Small intestine (tissue), 7 donors: ENCODE measurements around the gene XYLT2. TPM values are rescaled to one million over a fixed set of nuclear protein-coding genes. Genes with fewer than 3 reads are reported as not detected.
"Not testable (repeated sequence)": the region's sequence is repeated elsewhere in the genome, so short reads cannot be mapped to it uniquely, and the experiment has no call there.

ENCODE experiments used
- DNase-seq, 2 donors: peaks; one replicate each; pipeline versions ENCODE4 v3.0.0 to v3.0.0-alpha.2; 2013
- FAIRE-seq: peaks from 2 replicates; lab custom pipeline; 2012; peaks lifted over from hg19 to GRCh38; lab: Jason Lieb, UNC
- H3K27ac ChIP-seq, 3 donors: one replicate each; pipeline ENCODE4 v1.5.1; 2013; ENCODE audit warnings: low read length in 2 of 3, mild to moderate bottlenecking in 2 of 3, control low read depth in 1 of 3, inconsistent platforms in 1 of 3, low read depth in 1 of 3, moderate library complexity in 1 of 3
- H3K27me3 ChIP-seq, 3 donors: one replicate each; pipeline ENCODE4 v1.6.1; 2013; ENCODE audit warnings: low read length in 3 of 3, inconsistent platforms in 1 of 3; ENCODE audit not compliant: control insufficient read depth in 3 of 3, insufficient read depth in 3 of 3
- H3K36me3 ChIP-seq, 3 donors: one replicate each; pipeline ENCODE4 v1.6.1; 2013; ENCODE audit warnings: low read length in 3 of 3, inconsistent platforms in 1 of 3, low read depth in 1 of 3, mild to moderate bottlenecking in 1 of 3, moderate library complexity in 1 of 3; ENCODE audit not compliant: control insufficient read depth in 3 of 3, insufficient read depth in 2 of 3
- H3K4me1 ChIP-seq, 3 donors: one replicate each; pipeline ENCODE4 v1.6.1; 2013; ENCODE audit warnings: low read length in 2 of 3, inconsistent platforms in 1 of 3, low read depth in 1 of 3, mild to moderate bottlenecking in 1 of 3, moderate library complexity in 1 of 3; ENCODE audit not compliant: control insufficient read depth in 3 of 3, insufficient read depth in 2 of 3
- H3K4me3 ChIP-seq, 3 donors: one replicate each; pipeline ENCODE4 v1.5.1; 2013; ENCODE audit warnings: low read length in 3 of 3, control low read depth in 1 of 3, inconsistent platforms in 1 of 3, low read depth in 1 of 3, mild to moderate bottlenecking in 1 of 3, moderate library complexity in 1 of 3
- H3K9me3 ChIP-seq, 2 donors: one replicate each; pipeline ENCODE4 v1.6.1; 2013; ENCODE audit warnings: low read depth in 1 of 2, low read length in 1 of 2; ENCODE audit not compliant: control insufficient read depth in 2 of 2, insufficient read depth in 1 of 2
- WGBS, 3 donors: extraction: QIAGEN DNeasy Blood & Tissue Kit; methylation state at CpG; one replicate each; pipeline ENCODE4 v1.1.7; 2013; 5-methylcytosine and 5-hydroxymethylcytosine counted together
- polyA plus RNA-seq, 4 donors: library from polyadenylated mRNA; stranded (reverse) in 3 of 4; unstranded in 1 of 4; fragments of 200-250 nt in 3 of 4; fragments of 120-200 nt in 1 of 4; gene quantifications; one replicate each; pipeline versions ENCODE4 v1.2.1 to v1.2.3, GENCODE V29; 2013
- donor health status: healthy with polysubstance abuse.
- donor health status: control.
- donor health status: control.
- donor health status: Bipolar disorder and iron deficiency.
- donor health status: healthy.

XYLT2 gene
- polyA plus RNA-seq, 4 donors, result 3.8 to 18.2 (median 6.7) TPM

DNA sequence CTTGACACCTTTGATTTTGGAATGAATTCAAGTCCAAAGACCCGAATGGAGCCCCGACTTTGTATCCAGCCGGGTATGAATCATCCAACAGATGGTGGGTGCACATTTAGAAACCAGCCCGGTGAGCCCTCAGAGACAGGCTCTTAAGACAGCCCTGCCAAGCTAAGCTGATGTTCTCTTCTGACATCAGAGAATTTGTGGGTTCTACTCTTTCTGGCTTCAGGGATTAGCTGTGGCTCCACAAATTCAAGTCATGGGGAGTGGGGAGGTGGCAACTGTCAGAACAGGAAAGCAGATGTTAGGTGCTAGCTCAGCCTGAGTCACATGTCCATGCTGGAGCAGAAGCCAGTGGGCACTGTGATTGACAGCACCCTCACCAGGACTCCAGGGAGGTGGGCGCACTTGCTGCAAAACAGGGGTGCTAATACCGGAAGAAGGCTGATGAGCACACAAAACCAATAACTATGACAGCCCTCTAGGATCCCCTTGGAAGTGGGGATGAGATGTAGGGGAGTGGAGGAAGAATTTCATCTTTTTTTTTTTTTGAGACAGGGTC, 31.4 kb upstream of the XYLT2 start:
- FAIRE-seq (no peak), DNase-seq (no peak)
- Histone ChIP-seq H3K9me3 (no peaks in the 10 kb centered on the region), H3K27ac (no peak overlapping the region), H3K4me3 (no peak overlapping the region), H3K27me3 (peaks cover 0 to 2% (median 0%) of the 10 kb centered on the region in 3 donors), H3K4me1 (no peaks in the 10 kb centered on the region), H3K36me3 (no peaks in the 10 kb centered on the region)
- 42 to 78% (median 65%) methylated on average over 6 of the region's 6 CpGs for WGBS, 3 donors

DNA sequence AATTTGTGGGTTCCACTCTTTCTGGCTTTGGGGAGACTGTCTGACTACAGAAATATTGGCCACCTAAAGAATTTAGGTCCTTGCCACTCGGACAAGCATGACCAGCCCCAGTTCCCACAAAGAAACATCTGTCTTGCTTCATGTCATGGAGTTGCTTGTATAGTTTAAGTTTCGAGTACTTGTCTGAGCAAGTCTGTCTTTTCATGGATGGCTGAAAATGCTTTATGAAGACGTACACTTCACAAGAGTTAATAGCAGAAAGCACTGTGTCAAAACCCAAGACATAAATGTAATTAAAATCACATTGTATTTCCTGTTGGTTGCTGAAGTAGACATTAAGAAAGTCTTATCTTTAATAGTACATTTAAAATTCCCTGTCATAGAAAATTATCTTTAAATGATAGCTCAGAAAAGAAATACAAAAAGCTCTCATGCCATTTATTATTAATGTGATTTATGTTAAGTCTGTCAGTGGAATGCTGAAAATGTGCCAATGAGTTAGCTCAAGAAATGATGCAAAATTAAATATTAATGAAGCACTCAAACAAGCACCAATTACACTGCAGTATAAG, 29.8 kb upstream of the XYLT2 start:
- H3K27ac ChIP-seq, result no peak overlapping the region
- no peak for FAIRE-seq
- 66 to 75% (median 72%) methylated on average over 3 of the region's 3 CpGs for WGBS, 3 donors

DNA sequence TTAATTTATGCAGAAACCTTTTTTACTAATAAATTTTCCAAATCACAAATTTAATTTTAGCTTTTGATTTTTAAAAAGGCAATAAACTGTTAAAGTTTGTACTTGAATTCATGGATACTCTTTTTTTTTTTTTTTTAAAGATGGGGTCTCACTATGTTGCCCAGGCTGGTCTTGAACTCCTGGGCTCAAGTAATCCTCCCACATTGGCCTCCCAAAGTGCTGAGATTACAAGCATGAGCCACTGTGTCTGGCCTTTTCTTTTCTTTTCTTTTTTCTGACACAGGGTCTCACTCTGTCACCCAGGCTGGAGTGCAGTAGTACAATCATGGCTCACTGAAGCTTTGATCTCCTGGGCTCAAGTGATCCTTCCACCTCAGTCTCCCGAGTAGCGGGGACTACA, 29.3 kb upstream of the XYLT2 start:
- not testable (repeated sequence) for H3K27ac ChIP-seq, H3K36me3 ChIP-seq, H3K4me1 ChIP-seq, H3K9me3 ChIP-seq, H3K4me3 ChIP-seq, H3K27me3 ChIP-seq, DNase-seq, FAIRE-seq
- 87 to 92% (median 88%) methylated on average over 2 of the region's 2 CpGs for WGBS, 3 donors

More for the DNA sequence above, 29.8 kb upstream of the XYLT2 start:
- no peak for DNase-seq
- Histone ChIP-seq H3K4me1 (no peaks in the 10 kb centered on the region), H3K36me3 (no peaks in the 10 kb centered on the region), H3K9me3 (no peaks in the 10 kb centered on the region), H3K27me3 (peaks cover 0 to 2% (median 0%) of the 10 kb centered on the region in 3 donors), H3K4me3 (no peak overlapping the region)

DNA sequence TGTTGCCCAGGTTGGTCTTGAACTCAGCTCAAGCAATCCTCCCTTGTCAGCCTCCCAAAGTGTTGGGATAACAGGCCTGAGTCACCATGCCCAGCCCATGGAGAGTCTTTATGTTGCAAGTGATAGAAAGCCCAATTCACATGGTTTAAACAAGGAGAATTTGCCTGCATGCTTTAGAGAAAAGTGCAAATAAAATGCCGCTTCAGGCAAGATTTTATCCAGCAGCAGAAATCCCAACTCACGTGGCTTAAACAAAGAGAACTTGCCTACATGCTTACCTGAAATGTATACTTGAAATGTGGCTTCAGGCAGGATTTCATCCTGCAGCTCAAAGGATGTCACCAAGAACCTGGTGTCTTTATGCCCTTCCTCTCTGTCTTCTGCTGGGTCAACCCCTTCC, 28.8 kb upstream of the XYLT2 start:
- H3K36me3 ChIP-seq, result no peaks in the 10 kb centered on the region
- no peak for FAIRE-seq
- H3K9me3 ChIP-seq, result no peaks in the 10 kb centered on the region
- no peak overlapping the region for H3K4me3 ChIP-seq
- H3K4me1 ChIP-seq, result no peaks in the 10 kb centered on the region
- no peak overlapping the region for H3K27ac ChIP-seq
- 78 to 97% (median 90%) methylated on average over 2 of the region's 2 CpGs for WGBS, 3 donors
- DNase-seq, result no peak
- H3K27me3 ChIP-seq, result no peaks in the 10 kb centered on the region

DNA sequence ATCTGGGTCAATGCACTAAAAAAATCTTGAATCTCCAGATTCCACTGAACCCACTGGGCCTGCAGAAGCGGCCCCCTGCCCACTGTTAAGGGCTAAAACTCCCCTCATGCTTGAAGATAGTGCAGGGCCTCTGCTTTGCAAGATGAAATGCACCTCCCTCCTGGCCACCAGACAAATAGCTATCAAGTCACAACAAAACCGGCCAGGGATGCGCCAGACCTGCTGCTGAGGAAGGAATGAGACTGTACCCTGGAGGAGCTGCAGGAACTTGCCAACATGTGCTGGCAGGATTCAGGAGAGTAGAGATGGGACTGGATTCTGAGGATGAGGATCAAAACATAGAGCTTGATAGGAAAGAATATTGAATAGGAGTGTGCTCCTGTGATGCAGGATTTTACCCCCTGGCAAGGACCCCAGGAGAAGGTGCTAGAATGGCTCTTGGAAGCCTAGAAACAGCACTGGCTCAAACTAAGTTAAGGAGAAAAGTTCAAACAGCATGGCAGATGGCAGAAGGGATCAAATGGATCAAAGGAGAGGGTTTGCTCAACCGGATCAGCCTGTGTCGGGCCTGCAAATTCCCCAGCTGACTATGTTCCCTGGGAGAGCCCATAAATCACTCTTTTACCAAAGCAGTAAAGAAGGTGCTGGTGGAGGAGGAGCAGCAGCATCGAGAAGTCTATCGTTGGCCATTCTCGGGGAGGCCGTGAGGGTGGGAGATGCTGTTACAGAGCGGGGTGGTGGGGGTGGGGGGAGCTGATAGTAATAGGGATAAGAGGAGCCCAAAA, 27.2 kb upstream of the XYLT2 start:
- WGBS, 3 donors, result 74 to 76% (median 76%) methylated on average over 10 of the region's 10 CpGs
- DNase-seq, result no peak
- H3K4me3 ChIP-seq, result no peak overlapping the region
- H3K4me1 ChIP-seq, result no peaks in the 10 kb centered on the region
- no peaks in the 10 kb centered on the region for H3K27me3 ChIP-seq
- no peaks in the 10 kb centered on the region for H3K9me3 ChIP-seq
- no peak overlapping the region for H3K27ac ChIP-seq
- H3K36me3 ChIP-seq, result no peaks in the 10 kb centered on the region
- FAIRE-seq, result no peak

DNA sequence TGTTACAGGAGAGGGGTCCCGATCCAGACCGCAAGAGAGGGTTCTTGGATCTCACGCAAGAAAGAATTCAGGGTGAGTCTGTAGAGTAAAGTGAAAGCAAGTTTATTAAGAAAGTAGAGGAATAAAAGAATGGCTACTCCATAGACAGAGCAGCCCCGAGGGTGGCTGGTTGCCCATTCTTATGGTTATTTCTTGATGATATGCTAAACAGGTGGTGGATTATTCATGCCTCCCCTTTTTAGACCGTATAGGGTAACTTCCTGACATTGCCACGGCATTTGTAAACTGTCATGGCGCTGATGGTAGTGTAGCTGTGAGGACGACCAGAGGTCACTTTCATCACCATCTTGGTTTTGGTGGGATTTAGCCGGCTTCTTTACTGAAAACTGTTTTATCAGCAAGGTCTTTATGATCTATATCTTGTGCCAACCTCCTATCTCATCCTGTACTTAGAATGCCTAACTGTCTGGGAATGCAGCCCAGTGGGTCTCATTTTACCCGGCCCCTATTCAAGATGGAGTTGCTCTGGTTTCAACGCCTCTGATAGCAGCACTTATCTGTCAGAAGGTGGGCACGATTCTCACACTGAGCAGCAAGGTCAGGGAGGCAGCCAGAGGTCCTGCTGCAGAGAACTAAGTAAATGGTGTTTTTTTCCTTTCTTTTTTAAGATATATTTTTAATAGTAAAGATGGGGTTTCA, 26.5 kb upstream of the XYLT2 start:
- Histone ChIP-seq H3K27ac (no peak overlapping the region), H3K4me1 (no peaks in the 10 kb centered on the region), H3K4me3 (no peak overlapping the region), H3K9me3 (no peaks in the 10 kb centered on the region), H3K36me3 (no peaks in the 10 kb centered on the region), H3K27me3 (no peaks in the 10 kb centered on the region)
- no peak for FAIRE-seq
- no peak for DNase-seq
- 83 to 86% (median 85%) methylated on average over 12 of the region's 12 CpGs for WGBS, 3 donors

DNA sequence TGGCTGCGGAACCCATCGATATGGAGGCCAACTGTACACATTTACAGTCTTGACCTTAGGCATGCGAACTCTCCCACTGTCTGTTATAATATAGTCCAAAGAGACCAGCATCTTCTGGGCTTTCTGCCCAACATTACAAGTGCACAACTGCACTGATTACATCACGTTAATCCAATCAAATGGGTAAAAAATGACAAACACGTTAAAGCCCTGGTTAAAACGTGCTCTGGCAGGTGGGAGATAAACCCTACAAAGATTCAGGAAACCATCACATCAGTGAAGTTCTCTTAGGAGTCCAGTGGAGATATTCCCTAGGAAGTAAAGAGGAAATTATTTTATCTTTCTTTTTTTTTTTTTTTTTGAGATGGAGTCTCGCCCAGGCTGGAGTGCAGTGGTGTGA, 23.7 kb upstream of the XYLT2 start:
- H3K4me3 ChIP-seq, result no peak overlapping the region
- WGBS, 3 donors, result 57 to 66% (median 65%) methylated on average over 6 to 7 of the region's 7 CpGs
- H3K9me3 ChIP-seq, result no peaks in the 10 kb centered on the region
- no peak for FAIRE-seq
- DNase-seq, result no peak
- no peaks in the 10 kb centered on the region for H3K4me1 ChIP-seq
- no peaks in the 10 kb centered on the region for H3K36me3 ChIP-seq
- H3K27ac ChIP-seq, result no peak overlapping the region
- H3K27me3 ChIP-seq, result no peaks in the 10 kb centered on the region

DNA sequence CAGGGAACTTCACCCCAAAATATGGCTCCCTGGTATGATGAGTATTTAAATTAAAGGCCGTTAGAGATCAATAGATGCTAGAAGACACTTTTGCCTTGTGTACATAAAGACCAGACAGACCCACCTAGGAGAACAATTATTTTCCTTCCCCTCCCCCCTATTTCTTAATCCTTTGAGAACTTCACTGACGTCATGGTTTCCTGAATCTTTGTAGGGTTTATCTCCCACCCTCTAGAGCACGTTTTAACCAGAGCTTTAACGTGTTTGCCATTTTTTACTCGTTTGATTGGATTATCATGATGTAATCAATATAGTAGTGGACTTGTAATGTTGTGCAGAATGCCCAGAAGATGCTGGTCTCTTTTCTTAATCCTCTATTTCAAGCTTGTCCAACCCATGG, 22.9 kb upstream of the XYLT2 start:
- H3K36me3 ChIP-seq, result no peaks in the 10 kb centered on the region
- 77 to 78% (median 77%) methylated on average over 5 of the region's 5 CpGs for WGBS, 3 donors
- H3K4me3 ChIP-seq, result no peak overlapping the region
- FAIRE-seq (no peak), DNase-seq (no peak)
- no peaks in the 10 kb centered on the region for H3K9me3 ChIP-seq
- no peaks in the 10 kb centered on the region for H3K4me1 ChIP-seq
- H3K27me3 ChIP-seq, result no peaks in the 10 kb centered on the region
- no peak overlapping the region for H3K27ac ChIP-seq
